Neural progenitor cell (in vitro differentiated cells): ENCODE data around the gene SLC25A51. TPM values are rescaled to one million over a fixed set of nuclear protein-coding genes. Genes with fewer than 3 reads are reported as not detected.
A peak's percentile ranks its signal among the peaks of the same experiment; 100 is the strongest.

Experiments used
- DNase-seq: peaks from one replicate; pipeline ENCODE4 v3.0.0-alpha.2; 2016; ENCODE audit warnings: low spot score
- H2AFZ ChIP-seq: fragments of 200-600 bp; sonication (generic); replicated peaks from 2 replicates; pipeline ENCODE4 v1.6.1; 2016; ENCODE audit warnings: antibody characterized with exemption
- H3F3A ChIP-seq: fragments of 200-600 bp; sonication (generic); 2 replicates; pipeline ENCODE4 v1.6.1; 2016; ENCODE audit warnings: antibody characterized with exemption, low read depth
- H3K27ac ChIP-seq: fragments of 200-600 bp; sonication (generic); 2 replicates; pipeline ENCODE4 v1.5.1; 2016; ENCODE audit warnings: mild to moderate bottlenecking
- H3K27me3 ChIP-seq: fragments of 200-600 bp; sonication (generic); 2 replicates; pipeline ENCODE4 v1.6.1; 2016; ENCODE audit warnings: mild to moderate bottlenecking, moderate library complexity
- H3K36me3 ChIP-seq: fragments of 200-600 bp; sonication (generic); 2 replicates; pipeline ENCODE4 v1.5.1; 2016
- H3K4me1 ChIP-seq: fragments of 200-600 bp; sonication (generic); 2 replicates; pipeline ENCODE4 v1.6.1; 2016; ENCODE audit warnings: mixed run types
- H3K4me2 ChIP-seq: fragments of 200-600 bp; sonication (generic); 2 replicates; pipeline ENCODE4 v1.6.1; 2016
- H3K4me3 ChIP-seq: fragments of 200-600 bp; sonication (generic); 2 replicates; pipeline ENCODE4 v1.5.1; 2016
- H3K79me2 ChIP-seq: fragments of 200-600 bp; sonication (generic); 2 replicates; pipeline ENCODE4 v1.6.1; 2016; ENCODE audit warnings: low read depth
- H3K9ac ChIP-seq: fragments of 200-600 bp; sonication (generic); 2 replicates; pipeline ENCODE4 v1.6.1; 2016
- H3K9me3 ChIP-seq: fragments of 200-600 bp; sonication (generic); 2 replicates; pipeline ENCODE4 v1.5.1; 2016; ENCODE audit warnings: low read depth
- H4K20me1 ChIP-seq: fragments of 200-600 bp; sonication (generic); 2 replicates; pipeline ENCODE4 v1.6.1; 2016; ENCODE audit warnings: low read depth
- H3K27ac Mint-ChIP-seq: 3 replicates; pipeline ENCODE4 v1.8.0; 2021; ENCODE audit warnings: mixed read lengths
- H3K27me3 Mint-ChIP-seq: 2 replicates; pipeline ENCODE4 v1.8.0; 2022; ENCODE audit warnings: low read depth, mild to moderate bottlenecking, inconsistent platforms, moderate library complexity, mixed read lengths; ENCODE audit not compliant: insufficient read depth
- H3K36me3 Mint-ChIP-seq: 3 replicates; pipeline ENCODE4 v1.8.0; 2021; ENCODE audit warnings: mixed read lengths
- H3K4me1 Mint-ChIP-seq: 3 replicates; pipeline ENCODE4 v1.8.0; 2021; ENCODE audit warnings: mixed read lengths
- H3K4me3 Mint-ChIP-seq: 3 replicates; pipeline ENCODE4 v1.8.0; 2021; ENCODE audit warnings: mild to moderate bottlenecking, moderate library complexity, mixed read lengths
- H3K9me3 Mint-ChIP-seq: 3 replicates; pipeline ENCODE4 v1.8.0; 2020; ENCODE audit warnings: mixed read lengths
- EZH2 ChIP-seq: fragments of 200-600 bp; sonication (generic); IDR thresholded peaks from 2 replicates; pipeline ENCODE4 v1.6.1; 2017; ENCODE audit warnings: antibody characterized with exemption, mild to moderate bottlenecking, moderate library complexity
- EZH2phosphoT487 ChIP-seq: fragments of 200-600 bp; sonication (generic); IDR thresholded peaks from 2 replicates; pipeline ENCODE4 v1.6.1; 2017; ENCODE audit warnings: antibody characterized with exemption
- total RNA-seq: library from RNA; depleted of rRNA; stranded (reverse); fragments of >200 nt; gene quantifications from 2 replicates; pipeline ENCODE4 v1.2.3, GENCODE V29; 2015; ENCODE audit warnings: low replicate concordance
- TF ChIP-seq, protein P1 (sequence below): fragments of 200-600 bp; sonication (generic); IDR thresholded peaks from 2 replicates; pipeline ENCODE4 v1.5.1; 2017; ENCODE audit warnings: antibody characterized with exemption, mild to moderate bottlenecking

SLC25A51 gene
- total RNA-seq, 1 donor from 2014 or later = 24.6 TPM

DNA sequence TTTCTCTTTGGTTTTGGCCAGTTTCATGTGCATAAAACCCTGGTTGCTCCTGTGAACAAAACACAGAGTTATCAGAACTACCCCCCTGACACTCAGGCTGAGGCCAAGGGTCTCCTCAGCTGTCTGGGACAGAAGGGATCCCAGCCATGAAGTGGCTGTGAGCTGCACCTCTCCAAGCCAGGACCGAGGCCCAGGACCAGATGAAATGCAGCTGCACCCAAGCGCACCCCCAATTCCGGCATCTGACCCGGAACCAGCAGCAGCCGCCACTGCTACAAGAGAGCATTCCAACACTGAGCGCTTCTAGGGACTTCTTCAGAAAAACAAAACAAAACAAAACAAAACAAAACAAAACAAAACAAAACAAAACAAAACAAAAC, 16.0 kb upstream of the SLC25A51 start:
- H3K4me3 Mint-ChIP-seq = no peak overlapping the region
- Histone ChIP-seq H3K4me1 (peaks cover 43% of the 10 kb centered on the region), H3K9me3 (no peaks in the 10 kb centered on the region), H3K79me2 (no peaks in the 10 kb centered on the region), H3K4me2 (no peak overlapping the region), H2AFZ (no peak overlapping the region), H4K20me1 (no peaks in the 10 kb centered on the region), H3K27me3 (no peaks in the 10 kb centered on the region), H3K9ac (no peak overlapping the region), H3K4me3 (no peak overlapping the region), H3K36me3 (no peaks in the 10 kb centered on the region), H3F3A (peaks cover 5% of the 10 kb centered on the region), H3K27ac (no peak overlapping the region)
- H3K4me1 Mint-ChIP-seq = peaks cover 53% of the 10 kb centered on the region
- no peak for DNase-seq
- peaks cover 5% of the 10 kb centered on the region for H3K27me3 Mint-ChIP-seq
- peaks cover 3% of the 10 kb centered on the region for H3K36me3 Mint-ChIP-seq
- no peaks in the 10 kb centered on the region for H3K9me3 Mint-ChIP-seq
- TF ChIP-seq EZH2phosphoT487 (no peak), EZH2 (no peak)
- TF ChIP-seq, protein P1, sequence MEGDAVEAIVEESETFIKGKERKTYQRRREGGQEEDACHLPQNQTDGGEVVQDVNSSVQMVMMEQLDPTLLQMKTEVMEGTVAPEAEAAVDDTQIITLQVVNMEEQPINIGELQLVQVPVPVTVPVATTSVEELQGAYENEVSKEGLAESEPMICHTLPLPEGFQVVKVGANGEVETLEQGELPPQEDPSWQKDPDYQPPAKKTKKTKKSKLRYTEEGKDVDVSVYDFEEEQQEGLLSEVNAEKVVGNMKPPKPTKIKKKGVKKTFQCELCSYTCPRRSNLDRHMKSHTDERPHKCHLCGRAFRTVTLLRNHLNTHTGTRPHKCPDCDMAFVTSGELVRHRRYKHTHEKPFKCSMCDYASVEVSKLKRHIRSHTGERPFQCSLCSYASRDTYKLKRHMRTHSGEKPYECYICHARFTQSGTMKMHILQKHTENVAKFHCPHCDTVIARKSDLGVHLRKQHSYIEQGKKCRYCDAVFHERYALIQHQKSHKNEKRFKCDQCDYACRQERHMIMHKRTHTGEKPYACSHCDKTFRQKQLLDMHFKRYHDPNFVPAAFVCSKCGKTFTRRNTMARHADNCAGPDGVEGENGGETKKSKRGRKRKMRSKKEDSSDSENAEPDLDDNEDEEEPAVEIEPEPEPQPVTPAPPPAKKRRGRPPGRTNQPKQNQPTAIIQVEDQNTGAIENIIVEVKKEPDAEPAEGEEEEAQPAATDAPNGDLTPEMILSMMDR = no peak
- peak overlapping the region; percentile 85 for H3K27ac Mint-ChIP-seq

DNA sequence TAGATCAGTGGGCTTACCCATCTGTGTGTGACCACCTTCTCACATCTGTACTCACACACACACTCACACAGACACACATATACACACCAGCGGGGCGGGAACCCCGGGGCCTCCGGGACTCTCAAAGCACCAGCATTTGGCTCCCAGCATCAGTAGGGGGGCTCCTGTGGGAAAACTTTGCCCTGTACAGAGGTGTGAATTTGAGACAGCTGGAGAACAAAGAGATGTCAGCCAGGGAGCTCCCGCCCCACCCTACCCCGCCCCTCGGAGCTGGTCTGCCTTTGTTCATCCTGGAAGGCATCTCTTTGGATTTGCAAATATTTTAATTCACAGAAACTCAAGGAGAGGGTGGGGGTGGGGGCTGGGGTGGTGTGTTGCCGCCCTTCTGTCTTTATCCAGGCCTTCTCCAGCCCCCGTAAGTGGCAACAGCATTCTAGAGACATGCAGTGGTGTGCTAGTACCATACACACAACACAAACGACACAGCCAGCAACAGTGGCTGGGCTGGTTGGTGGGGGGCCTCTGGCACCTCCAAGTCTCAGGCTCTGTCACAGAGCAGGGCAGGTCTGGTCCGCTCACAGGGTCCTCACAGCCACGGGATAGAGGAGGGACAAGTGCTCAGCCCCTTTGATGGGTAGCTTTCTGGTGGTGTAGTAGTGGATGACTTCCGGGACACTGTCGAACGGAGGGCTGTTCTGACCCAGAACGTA, 15.5 kb upstream of the SLC25A51 start:
- no peak overlapping the region for H2AFZ ChIP-seq
- H3K4me3 Mint-ChIP-seq = no peak overlapping the region
- TF ChIP-seq EZH2 (no peak), EZH2phosphoT487 (no peak)
- TF ChIP-seq, protein P1 = no peak
- peaks cover 52% of the 10 kb centered on the region for H3K4me1 Mint-ChIP-seq
- H3F3A ChIP-seq = peaks cover 5% of the 10 kb centered on the region
- H3K27me3 ChIP-seq = no peaks in the 10 kb centered on the region
- H3K9me3 ChIP-seq = no peaks in the 10 kb centered on the region
- DNase-seq = no peak
- H3K4me3 ChIP-seq = no peak overlapping the region
- no peak overlapping the region for H3K27ac ChIP-seq
- peak overlapping the region; percentile 85 for H3K27ac Mint-ChIP-seq
- H3K4me1 ChIP-seq = peaks cover 43% of the 10 kb centered on the region
- H3K9me3 Mint-ChIP-seq = no peaks in the 10 kb centered on the region
- H3K9ac ChIP-seq = no peak overlapping the region
- H3K27me3 Mint-ChIP-seq = peaks cover 5% of the 10 kb centered on the region
- no peak overlapping the region for H3K4me2 ChIP-seq
- H3K79me2 ChIP-seq = no peaks in the 10 kb centered on the region
- no peaks in the 10 kb centered on the region for H4K20me1 ChIP-seq
- H3K36me3 Mint-ChIP-seq = peaks cover 3% of the 10 kb centered on the region
- H3K36me3 ChIP-seq = no peaks in the 10 kb centered on the region

DNA sequence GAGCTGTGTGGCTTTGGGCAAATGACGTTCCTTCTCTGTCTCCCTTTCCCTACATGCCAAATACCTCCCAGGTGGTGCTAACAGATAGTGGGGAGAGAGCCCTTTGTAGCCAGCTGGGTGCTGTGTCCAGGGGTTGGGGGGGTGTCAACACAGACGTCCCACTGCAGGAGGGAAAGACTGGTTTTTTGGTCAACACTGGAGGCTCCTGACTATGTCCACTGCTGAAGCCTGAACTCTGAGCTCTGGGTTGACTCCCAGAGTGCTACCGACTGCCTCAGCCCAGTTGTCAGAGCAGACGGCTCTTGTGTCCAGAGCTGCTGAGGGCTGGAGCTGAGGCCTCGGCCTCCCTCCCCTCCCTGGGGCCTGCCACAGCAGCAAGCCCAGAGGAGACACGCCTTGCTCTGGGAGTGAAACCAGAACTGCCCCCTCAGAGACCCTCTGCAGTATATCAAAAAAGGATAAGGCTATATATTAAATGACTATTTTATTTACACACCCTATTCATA, 14.8 kb upstream of the SLC25A51 start:
- H2AFZ ChIP-seq = no peak overlapping the region
- TF ChIP-seq EZH2phosphoT487 = no peak
- no peak for TF ChIP-seq EZH2
- TF ChIP-seq, protein P1 = no peak
- H3K4me1 Mint-ChIP-seq = peaks cover 45% of the 10 kb centered on the region
- DNase-seq = no peak
- no peak overlapping the region for H3K9ac ChIP-seq
- no peaks in the 10 kb centered on the region for H4K20me1 ChIP-seq
- H3K27me3 Mint-ChIP-seq = peaks cover 5% of the 10 kb centered on the region
- H3K9me3 Mint-ChIP-seq = no peaks in the 10 kb centered on the region
- H3K27me3 ChIP-seq = no peaks in the 10 kb centered on the region
- peaks cover 43% of the 10 kb centered on the region for H3K4me1 ChIP-seq
- no peak overlapping the region for H3K4me3 Mint-ChIP-seq
- H3K36me3 ChIP-seq = no peaks in the 10 kb centered on the region
- H3K27ac ChIP-seq = no peak overlapping the region
- no peak overlapping the region for H3K4me2 ChIP-seq
- H3K9me3 ChIP-seq = no peaks in the 10 kb centered on the region
- H3K79me2 ChIP-seq = no peaks in the 10 kb centered on the region
- no peak overlapping the region for H3K27ac Mint-ChIP-seq
- no peak overlapping the region for H3K4me3 ChIP-seq
- H3F3A ChIP-seq = peaks cover 5% of the 10 kb centered on the region
- peaks cover 3% of the 10 kb centered on the region for H3K36me3 Mint-ChIP-seq
